H1 (cell line): ENCODE results near the gene KCTD17.

Experiments used
- CEBPB ChIP-seq: IDR thresholded peaks from 2 replicates; pipeline ENCODE4 v1.6.1; 2012; ENCODE audit warnings: low read depth, low read length
- CHD2 ChIP-seq: IDR thresholded peaks from 2 replicates; pipeline ENCODE4 v1.6.1; 2012; ENCODE audit warnings: low read length, improper control_type of control experiment
- CTCF ChIP-seq, 3 experiments: IDR thresholded peaks; 1 replicate in 2 of 3; 2 replicates in 1 of 3; pipeline versions ENCODE4 v1.5.1 to v1.6.1; 2011; ENCODE audit warnings: low read length in 3 of 3, mild to moderate bottlenecking in 3 of 3, inconsistent platforms in 2 of 3, low read depth in 1 of 3, moderate library complexity in 1 of 3; ENCODE audit not compliant: insufficient read depth in 1 of 3; ENCODE audit errors: control extremely low read depth in 1 of 3
- EP300 ChIP-seq, 2 experiments: IDR thresholded peaks; 1 replicate in 1 of 2; 2 replicates in 1 of 2; pipeline ENCODE4 v1.6.1; 2011 to 2012; ENCODE audit warnings: low read depth in 2 of 2, low read length in 2 of 2, mild to moderate bottlenecking in 2 of 2, borderline replicate concordance in 1 of 2, inconsistent platforms in 1 of 2, moderate library complexity in 1 of 2
- EZH2 ChIP-seq: fragments of 200-600 bp; sonication (generic); IDR thresholded peaks from 2 replicates; pipeline ENCODE4 v1.7.1; 2012; ENCODE audit warnings: low read depth, mild to moderate bottlenecking, moderate library complexity, low read length, inconsistent platforms; ENCODE audit not compliant: severe bottlenecking
- GABPA ChIP-seq: IDR thresholded peaks from 2 replicates; pipeline ENCODE4 v1.6.1; 2011; ENCODE audit warnings: mild to moderate bottlenecking, low read length, moderate library complexity, borderline replicate concordance; ENCODE audit not compliant: insufficient read depth
- JUN ChIP-seq: IDR thresholded peaks from 2 replicates; pipeline ENCODE4 v1.6.1; 2011; ENCODE audit warnings: low read depth, mild to moderate bottlenecking, improper control_type of control experiment, low read length
- JUND ChIP-seq: IDR thresholded peaks from 2 replicates; pipeline ENCODE4 v1.6.1; 2011; ENCODE audit warnings: mild to moderate bottlenecking, improper control_type of control experiment, low read length
- POLR2A ChIP-seq, 2 experiments: IDR thresholded peaks; 1 replicate in 1 of 2; 2 replicates in 1 of 2; pipeline ENCODE4 v1.6.1; 2011; ENCODE audit warnings: low read depth in 2 of 2, low read length in 2 of 2, mild to moderate bottlenecking in 2 of 2; ENCODE audit errors: control extremely low read depth in 1 of 2
- RFX5 ChIP-seq: IDR thresholded peaks from 2 replicates; pipeline ENCODE4 v1.6.1; 2011; ENCODE audit warnings: low read depth, low read length, improper control_type of control experiment, borderline replicate concordance
- RXRA ChIP-seq: IDR thresholded peaks from 2 replicates; pipeline ENCODE4 v1.6.1; 2011; ENCODE audit warnings: low read depth, mild to moderate bottlenecking, low read length, moderate library complexity; ENCODE audit not compliant: insufficient read depth
- TAF7 ChIP-seq: optimal IDR thresholded peaks from 2 replicates; pipeline ENCODE3; 2011; ENCODE audit warnings: low read depth, mild to moderate bottlenecking, inconsistent platforms, low read length, moderate library complexity, borderline replicate concordance

GRCh38 chr22:37002633-37003032 lies 48.9 kb upstream of the KCTD17 start:
- TF ChIP-seq EP300 (IDR thresholded peaks at IDR 0.05; ENCODE audit: borderline replicate concordance in 1 of 2, low read depth in 2 of 2, low read length in 2 of 2) (no peak), GABPA (no peak), POLR2A (IDR thresholded peaks at IDR 0.05; ENCODE audit: control extremely low read depth in 1 of 2, low read depth in 2 of 2, low read length in 2 of 2) (no peak), CEBPB (no peak), RXRA (no peak), TAF7 (no peak), JUND (no peak), EZH2 (no peak), CTCF (IDR thresholded peaks at IDR 0.05; ENCODE audit: control extremely low read depth in 1 of 3, insufficient read depth in 1 of 3, low read depth in 1 of 3, low read length in 3 of 3) (no peak), CHD2 (no peak), JUN (no peak), RFX5 (no peak)
